ENCODE measurements around the gene MRAS.

- TF ChIP-seq, protein P1, sequence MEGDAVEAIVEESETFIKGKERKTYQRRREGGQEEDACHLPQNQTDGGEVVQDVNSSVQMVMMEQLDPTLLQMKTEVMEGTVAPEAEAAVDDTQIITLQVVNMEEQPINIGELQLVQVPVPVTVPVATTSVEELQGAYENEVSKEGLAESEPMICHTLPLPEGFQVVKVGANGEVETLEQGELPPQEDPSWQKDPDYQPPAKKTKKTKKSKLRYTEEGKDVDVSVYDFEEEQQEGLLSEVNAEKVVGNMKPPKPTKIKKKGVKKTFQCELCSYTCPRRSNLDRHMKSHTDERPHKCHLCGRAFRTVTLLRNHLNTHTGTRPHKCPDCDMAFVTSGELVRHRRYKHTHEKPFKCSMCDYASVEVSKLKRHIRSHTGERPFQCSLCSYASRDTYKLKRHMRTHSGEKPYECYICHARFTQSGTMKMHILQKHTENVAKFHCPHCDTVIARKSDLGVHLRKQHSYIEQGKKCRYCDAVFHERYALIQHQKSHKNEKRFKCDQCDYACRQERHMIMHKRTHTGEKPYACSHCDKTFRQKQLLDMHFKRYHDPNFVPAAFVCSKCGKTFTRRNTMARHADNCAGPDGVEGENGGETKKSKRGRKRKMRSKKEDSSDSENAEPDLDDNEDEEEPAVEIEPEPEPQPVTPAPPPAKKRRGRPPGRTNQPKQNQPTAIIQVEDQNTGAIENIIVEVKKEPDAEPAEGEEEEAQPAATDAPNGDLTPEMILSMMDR (conservative IDR thresholded peaks at IDR 0.05): no peak; the same call in 1 of the 2 replicates
- TF ChIP-seq EZH2 (IDR thresholded peaks at IDR 0.05; ENCODE audit: low read depth): no peak
Measured at GRCh38 chr3:138347960-138348753, at the start of gene MRAS.
